Measurements from ENCODE around the gene ACKR1. TPM values are rescaled to one million over a fixed set of nuclear protein-coding genes. Genes with fewer than 3 reads are reported as not detected.

Gene ACKR1
- total and polyA plus RNA-seq, 2 donors (not counting 3 experiments of a cell fraction or from before 2014, with no cell fraction given) = 0.15 to 1.3 TPM

DNA sequence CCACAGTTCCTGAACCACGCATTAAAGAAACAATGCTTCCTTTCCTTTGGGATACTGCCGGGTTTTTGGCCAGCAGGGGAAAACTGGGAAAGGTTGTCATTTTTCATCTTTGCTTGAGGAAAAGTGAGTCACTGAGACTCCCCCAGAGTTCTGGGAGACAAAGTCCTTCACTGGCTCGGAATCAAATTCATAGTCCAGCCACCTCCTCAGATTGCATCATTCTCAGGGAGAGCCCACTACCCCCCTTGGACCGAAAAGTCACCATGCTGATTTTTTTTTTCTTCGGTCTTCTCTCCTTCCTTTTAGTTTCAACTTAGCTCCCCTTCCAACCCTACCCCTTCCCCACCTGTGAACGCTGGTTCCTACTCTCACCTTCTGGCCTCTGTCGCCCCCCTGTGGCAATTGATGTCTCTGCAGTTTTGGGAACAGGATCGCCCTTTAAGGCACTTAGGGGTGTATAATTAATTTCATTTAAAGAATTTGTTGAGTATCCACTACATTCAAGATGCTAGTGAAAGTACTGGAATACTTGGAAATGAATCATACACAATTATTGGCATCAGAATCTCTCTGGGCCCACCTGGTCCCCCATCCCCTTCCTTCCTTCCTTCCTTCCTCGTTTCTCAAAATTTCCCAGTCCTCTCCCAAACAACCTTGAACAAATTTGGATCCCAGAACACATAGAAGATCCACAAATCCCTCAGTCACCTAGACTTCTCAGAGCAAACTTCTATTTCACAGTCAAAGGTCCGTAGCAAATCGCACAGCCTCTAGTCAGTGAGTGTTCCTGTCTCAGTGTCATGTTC is 6.9 kb downstream of the ACKR1 start:
- Histone ChIP-seq H3K4me3 (replicated peaks in 1 of 3; ENCODE audit: insufficient read depth in 1 of 3, low read depth in 1 of 3, low read length in 3 of 3) (no peak overlapping the region), H3K9me3 (replicated peaks; ENCODE audit: control insufficient read depth, insufficient read depth, low read length) (no peaks in the 10 kb centered on the region), H3K9me1 (replicated peaks; ENCODE audit: control insufficient read depth, extremely low read depth, insufficient read depth, low read length) (no peaks in the 10 kb centered on the region), H3K9ac (replicated peaks; ENCODE audit: extremely low read depth, insufficient read depth, low read length) (no peak overlapping the region), H3K79me2 (ENCODE audit: control insufficient read depth, insufficient read depth, low read length) (no peaks in the 10 kb centered on the region), H3K4me1 (ENCODE audit: control insufficient read depth, extremely low read depth, insufficient read depth, low read length) (peaks cover 12% of the 10 kb centered on the region), H3K36me3 (ENCODE audit: control insufficient read depth in 2 of 2, extremely low read depth in 1 of 2, insufficient read depth in 2 of 2, low read length in 2 of 2) (no peaks in the 10 kb centered on the region), H2AFZ (ENCODE audit: low read depth, low read length) (peak overlapping the region; percentile 46), H3K4me2 (ENCODE audit: insufficient read depth, low read length) (peak overlapping the region; percentile 64), H3K27me3 (ENCODE audit: control insufficient read depth in 2 of 2, insufficient read depth in 2 of 2, low read length in 2 of 2) (peaks cover 0 to 2% of the 10 kb centered on the region in 2 experiments), H3K27ac (ENCODE audit: insufficient read depth, low read depth, low read length) (no peak overlapping the region), H4K20me1 (replicated peaks; ENCODE audit: control insufficient read depth, extremely low read depth, insufficient read depth, low read length) (no peaks in the 10 kb centered on the region)
- CTCF ChIA-PET = interaction anchor here (0.6 to 6.4 kb wide), 24 partner anchors 9 to 679 kb away, joined by 3 to 61 read pairs (median 4); partner anchors contain the start of gene DUSP23
- no peak for TF ChIP-seq MYC (IDR thresholded peaks at IDR 0.05; ENCODE audit: low read depth, low read length)
- TF ChIP-seq FOS (IDR thresholded peaks at IDR 0.05; ENCODE audit: borderline replicate concordance, insufficient read depth, low read length) = peak; percentile 34
- no peak for TF ChIP-seq EZH2 (IDR thresholded peaks at IDR 0.05; ENCODE audit: borderline replicate concordance, low read depth, low read length, severe bottlenecking)
- TF ChIP-seq, protein P1, sequence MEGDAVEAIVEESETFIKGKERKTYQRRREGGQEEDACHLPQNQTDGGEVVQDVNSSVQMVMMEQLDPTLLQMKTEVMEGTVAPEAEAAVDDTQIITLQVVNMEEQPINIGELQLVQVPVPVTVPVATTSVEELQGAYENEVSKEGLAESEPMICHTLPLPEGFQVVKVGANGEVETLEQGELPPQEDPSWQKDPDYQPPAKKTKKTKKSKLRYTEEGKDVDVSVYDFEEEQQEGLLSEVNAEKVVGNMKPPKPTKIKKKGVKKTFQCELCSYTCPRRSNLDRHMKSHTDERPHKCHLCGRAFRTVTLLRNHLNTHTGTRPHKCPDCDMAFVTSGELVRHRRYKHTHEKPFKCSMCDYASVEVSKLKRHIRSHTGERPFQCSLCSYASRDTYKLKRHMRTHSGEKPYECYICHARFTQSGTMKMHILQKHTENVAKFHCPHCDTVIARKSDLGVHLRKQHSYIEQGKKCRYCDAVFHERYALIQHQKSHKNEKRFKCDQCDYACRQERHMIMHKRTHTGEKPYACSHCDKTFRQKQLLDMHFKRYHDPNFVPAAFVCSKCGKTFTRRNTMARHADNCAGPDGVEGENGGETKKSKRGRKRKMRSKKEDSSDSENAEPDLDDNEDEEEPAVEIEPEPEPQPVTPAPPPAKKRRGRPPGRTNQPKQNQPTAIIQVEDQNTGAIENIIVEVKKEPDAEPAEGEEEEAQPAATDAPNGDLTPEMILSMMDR (IDR thresholded peaks at IDR 0.05; ENCODE audit: extremely low read depth in 1 of 2, insufficient read depth in 1 of 2, low read depth in 1 of 2, low read length in 2 of 2) = peak; percentile 72 to 73
- POLR2A ChIA-PET = no interaction called here
- DNase-seq (ENCODE audit: low read depth, low spot score) (peak; percentile 69), FAIRE-seq (peak; percentile 80)
- no TSS peak for BruUV-seq (replicated peaks)
- intact Hi-C loops (cut with micrococcal nuclease) = loop anchor here (1.0 to 5.0 kb wide), 7 partner anchors 13 to 679 kb away; no protein-coding TSS in a partner anchor
- dilution Hi-C loops (cut with MboI; ENCODE audit: extremely low pct_ligation_motif_present, low sequenced_read_pairs) = no loop called here

Data from endothelial cell of umbilical vein (primary cell).